AG04450 (cell line): ENCODE data around the gene RGS12. TPM values are rescaled to one million over a fixed set of nuclear protein-coding genes. Genes with fewer than 3 reads are reported as not detected.

Experiments used
- CTCF ChIA-PET: fragments of 300-600, 350-600 bp; formaldehyde crosslinking; extraction: SDS; loops from one replicate; lab custom pipeline; 2022; ENCODE audit warnings: antibody characterized with exemption, inconsistent platforms; lab: Charles Lee
- POLR2A ChIA-PET: fragments of 350-600 bp; formaldehyde crosslinking; extraction: SDS; loops from one replicate; lab custom pipeline; 2021; ENCODE audit warnings: antibody characterized with exemption, inconsistent platforms; lab: Yijun Ruan, JAX
- DNase-seq: peaks from one replicate; pipeline ENCODE4 v3.0.0-alpha.2; 2011; ENCODE audit warnings: low read depth, low spot score
- H3K27ac ChIP-seq: one replicate; pipeline ENCODE4 v1.5.1; 2012; ENCODE audit warnings: low read depth, low read length, control low read depth
- H3K27me3 ChIP-seq: one replicate; pipeline ENCODE4 v1.6.0; 2012; ENCODE audit warnings: low read length; ENCODE audit not compliant: control insufficient read depth, insufficient read depth
- H3K4me3 ChIP-seq: 2 replicates; pipeline ENCODE4 v1.5.1; 2011; ENCODE audit warnings: mild to moderate bottlenecking, low read depth, low read length, control low read depth
- H3K9me3 ChIP-seq: 2 replicates; pipeline ENCODE4 v1.5.1; 2012; ENCODE audit warnings: low read length; ENCODE audit not compliant: control insufficient read depth, insufficient read depth
- CTCF ChIP-seq: IDR thresholded peaks from 2 replicates; pipeline ENCODE4 v1.5.1; 2011; ENCODE audit warnings: low read depth, low read length, control low read depth, inconsistent platforms
- polyA plus RNA-seq: library from polyadenylated mRNA; depleted of rRNA; stranded (reverse); fragments of >200 nt; gene quantifications from 2 replicates; pipeline ENCODE4 v1.2.3, GENCODE V29; 2011

RGS12 gene
- polyA plus RNA-seq, 1 experiment: 12.5 TPM

- Histone ChIP-seq H3K27me3 (no peaks in the 10 kb centered on the region), H3K27ac (no peak overlapping the region), H3K9me3 (no peaks in the 10 kb centered on the region; the same call in 1 of the 2 replicates), H3K4me3 (no peak overlapping the region)
- ChIA-PET CTCF (interaction anchor here (0.6 kb wide), 1 partner anchor 11 kb away, joined by 3 read pairs; no protein-coding TSS in a partner anchor), POLR2A (no interaction called here)
- DNase-seq: no peak
- no peak for TF ChIP-seq CTCF
Measured at GRCh38 chr4:3335385-3335784, 42.6 kb downstream of the RGS12 start.

GRCh38 chr4:3335982-3336381, 43.2 kb downstream of the RGS12 start:
- Histone ChIP-seq H3K27ac (no peak overlapping the region), H3K9me3 (no peaks in the 10 kb centered on the region; the same call in 1 of the 2 replicates), H3K27me3 (no peaks in the 10 kb centered on the region), H3K4me3 (no peak overlapping the region)
- DNase-seq: no peak
- no peak for TF ChIP-seq CTCF
- CTCF ChIA-PET: interaction anchor here (1.0 kb wide), 1 partner anchor 10 kb away, joined by 5 read pairs; no protein-coding TSS in a partner anchor
- POLR2A ChIA-PET: no interaction called here

DNA sequence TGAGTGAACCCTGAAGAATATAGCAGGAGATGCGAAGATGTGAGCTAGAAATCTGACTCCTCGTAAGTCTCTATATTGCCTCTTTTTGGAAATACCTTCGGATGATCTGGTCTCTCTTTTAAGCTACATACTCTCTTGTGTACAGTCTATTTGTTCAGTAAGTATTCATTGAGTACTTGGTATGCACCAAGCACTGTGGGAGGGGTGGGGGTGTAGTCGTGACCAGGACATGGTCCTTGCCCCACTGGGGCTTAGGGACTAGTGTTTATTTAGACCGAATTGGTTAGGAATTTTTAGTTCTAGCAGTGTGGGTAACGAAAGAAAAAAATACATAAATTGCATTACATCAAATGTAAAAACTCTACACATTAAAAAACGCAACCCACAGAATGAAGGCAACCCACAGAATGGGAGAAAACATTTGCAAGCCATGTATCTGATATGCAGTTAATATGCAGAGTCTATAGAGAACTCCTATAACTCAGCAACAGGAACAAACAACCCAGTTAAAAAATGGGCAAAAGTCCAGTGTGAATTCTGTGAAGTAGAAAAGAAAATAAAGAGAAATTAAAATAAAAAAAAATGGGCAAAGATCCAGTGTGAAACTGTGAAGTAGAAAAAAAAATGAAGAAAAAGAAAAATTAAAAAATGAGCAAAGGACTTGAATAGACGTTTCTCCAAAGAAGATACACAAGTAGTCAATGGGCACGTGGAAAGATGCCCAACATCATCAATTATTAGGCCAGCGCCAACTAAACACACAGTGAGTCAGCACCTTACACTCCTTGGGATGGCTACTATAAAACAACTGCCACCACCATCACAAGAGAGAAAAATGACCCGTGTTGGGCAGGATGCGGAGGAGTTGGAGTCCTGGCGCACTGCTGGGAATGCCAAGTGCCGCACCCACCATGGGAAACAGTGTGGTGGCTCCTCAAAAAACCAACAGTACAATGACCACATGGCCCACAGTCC, 43.8 kb downstream of the RGS12 start:
- POLR2A ChIA-PET: no interaction called here

DNA sequence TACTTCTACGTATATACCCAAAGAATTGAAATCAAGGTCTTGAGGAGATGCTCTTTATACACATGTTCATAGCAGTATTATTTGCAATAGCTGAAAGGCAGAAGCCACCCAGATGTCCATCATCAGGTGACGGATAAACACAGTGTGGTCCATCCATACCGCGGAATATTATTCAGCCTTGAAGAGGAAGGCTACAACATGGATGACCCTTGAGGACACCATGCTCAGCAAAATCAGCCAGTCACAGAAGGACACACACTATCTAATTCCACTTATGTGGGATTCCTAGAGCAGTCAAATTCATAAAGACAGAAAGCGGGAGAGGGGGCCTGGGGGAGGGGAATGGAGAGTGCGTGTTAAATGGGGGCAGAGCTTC, 44.5 kb downstream of the RGS12 start:
- H3K9me3 ChIP-seq: no peaks in the 10 kb centered on the region; the same call in 1 of the 2 replicates
- no peak for TF ChIP-seq CTCF
- H3K27ac ChIP-seq: no peak overlapping the region
- no peak overlapping the region for H3K4me3 ChIP-seq
- CTCF ChIA-PET: interaction anchor here (0.6 kb wide), 1 partner anchor 192 kb away, joined by 5 read pairs; no protein-coding TSS in a partner anchor
- no peak for DNase-seq
- H3K27me3 ChIP-seq: no peaks in the 10 kb centered on the region
- POLR2A ChIA-PET: no interaction called here

More for the DNA sequence above, 43.8 kb downstream of the RGS12 start:
- H3K27ac ChIP-seq: no peak overlapping the region
- DNase-seq: no peak
- H3K4me3 ChIP-seq: no peak overlapping the region
- TF ChIP-seq CTCF: no peak
- no peaks in the 10 kb centered on the region; the same call in 1 of the 2 replicates for H3K9me3 ChIP-seq
- H3K27me3 ChIP-seq: no peaks in the 10 kb centered on the region
- CTCF ChIA-PET: interaction anchor here (0.6 to 1.0 kb wide), 2 partner anchors 10 to 191 kb away, joined by 5 read pairs; no protein-coding TSS in a partner anchor

DNA sequence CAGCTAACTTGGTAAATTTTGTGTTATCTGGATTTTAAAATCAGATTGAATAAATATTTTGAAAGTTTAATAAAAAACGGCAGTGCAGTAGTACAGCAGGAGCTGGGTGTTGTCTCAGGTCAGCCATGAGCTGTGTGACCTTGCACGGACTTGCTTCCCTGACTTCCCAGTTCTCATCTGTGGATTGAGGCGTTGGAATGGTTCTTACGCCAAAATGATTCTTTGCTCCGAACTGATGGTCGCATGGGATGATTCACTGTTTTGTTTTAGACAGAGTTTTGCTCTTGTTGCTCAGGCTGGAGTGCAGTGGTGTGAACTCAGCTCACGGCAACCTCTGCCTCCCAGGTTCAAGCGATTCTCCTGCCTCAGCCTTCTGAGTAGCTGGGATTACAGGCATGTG, 45.0 kb downstream of the RGS12 start:
- H3K4me3 ChIP-seq: no peak overlapping the region
- CTCF ChIA-PET: interaction anchor here (0.6 kb wide), 1 partner anchor 193 kb away, joined by 5 read pairs; no protein-coding TSS in a partner anchor

More for the DNA sequence above, 45.0 kb downstream of the RGS12 start:
- no peak for DNase-seq
- TF ChIP-seq CTCF: no peak
- no peaks in the 10 kb centered on the region; the same call in 1 of the 2 replicates for H3K9me3 ChIP-seq
- POLR2A ChIA-PET: no interaction called here
- H3K27ac ChIP-seq: no peak overlapping the region
- H3K27me3 ChIP-seq: no peaks in the 10 kb centered on the region
